Vagina (tissue), 2 donors: ENCODE measurements around the gene MMP26. TPM values are rescaled to one million over a fixed set of nuclear protein-coding genes. Genes with fewer than 3 reads are reported as not detected.

ENCODE experiments used
- DNase-seq, 2 donors: peaks; one replicate each; pipeline ENCODE4 v3.0.0-alpha.2; 2017; ENCODE audit errors: extremely low spot score in 2 of 2
- H3K27ac ChIP-seq: fragments of 200-600 bp; sonication (generic); one replicate; pipeline ENCODE4 v1.5.1; 2019
- H3K27me3 ChIP-seq: fragments of 200-600 bp; sonication (generic); one replicate; pipeline ENCODE4 v1.5.1; 2019
- H3K36me3 ChIP-seq, 2 donors: fragments of 200-600 bp; sonication (generic); one replicate each; pipeline ENCODE4 v1.5.1; 2017 to 2019
- H3K4me1 ChIP-seq: fragments of 200-600 bp; sonication (generic); one replicate; pipeline ENCODE4 v1.5.1; 2019
- H3K4me3 ChIP-seq, 2 donors: fragments of 200-600 bp; sonication (generic); 1 replicate in 1 of 2; 2 replicates in 1 of 2; pipeline ENCODE4 v1.5.1; 2016 to 2019
- H3K9me3 ChIP-seq: fragments of 200-600 bp; sonication (generic); one replicate; pipeline ENCODE4 v1.5.1; 2019
- POLR2A ChIP-seq, 2 donors: fragments of 450-650 bp; IDR thresholded peaks; one replicate each; pipeline ENCODE4 v1.6.1; 2017; ENCODE audit warnings: antibody characterized with exemption in 2 of 2, mild to moderate bottlenecking in 2 of 2, moderate library complexity in 2 of 2
- POLR2AphosphoS5 ChIP-seq, 2 donors: sonication (generic); formaldehyde crosslinking; IDR thresholded peaks; one replicate each; pipeline ENCODE4 v1.9.0; 2017; ENCODE audit warnings: antibody characterized with exemption in 2 of 2, mild to moderate bottlenecking in 2 of 2, low read depth in 1 of 2; ENCODE audit not compliant: insufficient read depth in 1 of 2
- intact Hi-C: fragments of 100-400 bp; cut with DNase I; formaldehyde crosslinking; loops from one replicate; pipeline ENCODE4 v1.15.1; 2023
- total RNA-seq: library from RNA; depleted of rRNA; stranded (reverse); fragments of >200 nt; gene quantifications from one replicate; pipeline ENCODE4 v1.2.3, GENCODE V29; 2016
- TF ChIP-seq, protein P1 (sequence below), 3 experiments: fragments of 450-650 bp in 2 of 3; fragments of 200-600 bp in 1 of 3; sonication (generic) in 1 of 3; IDR thresholded peaks; one replicate each; pipeline ENCODE4 v1.5.1; 2017 to 2019; ENCODE audit warnings: antibody characterized with exemption in 3 of 3, mild to moderate bottlenecking in 2 of 3, moderate library complexity in 2 of 3

Gene MMP26
- total RNA-seq, 1 donor from 2014 or later, result not detected

DNA sequence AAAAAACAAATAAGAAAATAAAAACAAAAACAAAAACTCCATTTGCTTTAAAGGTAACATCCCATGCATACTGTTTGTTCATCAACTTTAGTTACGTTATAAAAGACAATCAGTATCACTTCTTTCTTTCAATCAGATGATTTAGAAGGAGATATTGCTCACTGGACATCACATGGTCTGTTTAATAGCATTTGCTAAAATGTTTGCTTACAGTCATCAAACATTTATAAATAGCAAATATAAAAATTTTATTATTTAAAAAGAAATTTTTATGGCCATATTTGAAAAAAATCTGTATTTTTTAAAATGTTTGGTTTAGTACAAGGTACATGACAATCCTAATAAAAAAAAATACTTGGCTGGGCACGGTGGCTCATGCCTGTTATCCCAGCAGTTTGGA lies 22.6 kb downstream of the MMP26 start:
- no peak for DNase-seq
- H3K4me3 ChIP-seq, result no peak overlapping the region
- TF ChIP-seq, protein P1, sequence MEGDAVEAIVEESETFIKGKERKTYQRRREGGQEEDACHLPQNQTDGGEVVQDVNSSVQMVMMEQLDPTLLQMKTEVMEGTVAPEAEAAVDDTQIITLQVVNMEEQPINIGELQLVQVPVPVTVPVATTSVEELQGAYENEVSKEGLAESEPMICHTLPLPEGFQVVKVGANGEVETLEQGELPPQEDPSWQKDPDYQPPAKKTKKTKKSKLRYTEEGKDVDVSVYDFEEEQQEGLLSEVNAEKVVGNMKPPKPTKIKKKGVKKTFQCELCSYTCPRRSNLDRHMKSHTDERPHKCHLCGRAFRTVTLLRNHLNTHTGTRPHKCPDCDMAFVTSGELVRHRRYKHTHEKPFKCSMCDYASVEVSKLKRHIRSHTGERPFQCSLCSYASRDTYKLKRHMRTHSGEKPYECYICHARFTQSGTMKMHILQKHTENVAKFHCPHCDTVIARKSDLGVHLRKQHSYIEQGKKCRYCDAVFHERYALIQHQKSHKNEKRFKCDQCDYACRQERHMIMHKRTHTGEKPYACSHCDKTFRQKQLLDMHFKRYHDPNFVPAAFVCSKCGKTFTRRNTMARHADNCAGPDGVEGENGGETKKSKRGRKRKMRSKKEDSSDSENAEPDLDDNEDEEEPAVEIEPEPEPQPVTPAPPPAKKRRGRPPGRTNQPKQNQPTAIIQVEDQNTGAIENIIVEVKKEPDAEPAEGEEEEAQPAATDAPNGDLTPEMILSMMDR (IDR thresholded peaks at IDR 0.05), result no peak
- no peak for TF ChIP-seq POLR2AphosphoS5 (IDR thresholded peaks at IDR 0.05; ENCODE audit: insufficient read depth in 1 of 2, low read depth in 1 of 2)
- H3K9me3 ChIP-seq, result no peaks in the 10 kb centered on the region
- H3K36me3 ChIP-seq, result no peaks in the 10 kb centered on the region
- H3K27me3 ChIP-seq, result no peaks in the 10 kb centered on the region
- intact Hi-C loops, result no loop called here
- no peaks in the 10 kb centered on the region for H3K4me1 ChIP-seq
- H3K27ac ChIP-seq, result no peak overlapping the region

DNA sequence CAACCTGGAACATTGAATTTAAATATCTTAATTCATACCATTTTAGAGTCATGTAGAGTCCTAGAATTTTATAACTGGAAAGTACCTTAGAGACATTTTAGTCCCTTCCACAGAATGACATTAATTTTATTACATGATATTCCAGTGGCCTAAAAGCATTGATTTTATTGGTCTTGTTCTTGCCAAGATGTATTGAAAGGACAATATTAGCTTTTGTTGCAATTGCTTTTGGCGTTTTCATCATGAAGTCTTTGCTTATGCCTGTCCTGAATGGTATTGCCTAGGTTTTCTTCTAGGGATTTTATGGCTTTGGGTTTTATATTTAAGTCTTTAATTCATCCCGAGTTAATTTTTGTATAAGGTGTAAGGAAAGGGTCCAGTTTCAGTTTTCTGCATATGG lies 36.2 kb downstream of the MMP26 start:
- no peaks in the 10 kb centered on the region for H3K36me3 ChIP-seq
- H3K4me3 ChIP-seq, result no peak overlapping the region
- no peaks in the 10 kb centered on the region for H3K27me3 ChIP-seq
- TF ChIP-seq POLR2AphosphoS5 (IDR thresholded peaks at IDR 0.05; ENCODE audit: insufficient read depth in 1 of 2, low read depth in 1 of 2), result no peak
- no peak for TF ChIP-seq POLR2A (IDR thresholded peaks at IDR 0.05)
- TF ChIP-seq, protein P1 (IDR thresholded peaks at IDR 0.05), result no peak
- H3K9me3 ChIP-seq, result no peaks in the 10 kb centered on the region
- no peak overlapping the region for H3K27ac ChIP-seq
- no peaks in the 10 kb centered on the region for H3K4me1 ChIP-seq
- intact Hi-C loops, result no loop called here
- no peak for DNase-seq

DNA sequence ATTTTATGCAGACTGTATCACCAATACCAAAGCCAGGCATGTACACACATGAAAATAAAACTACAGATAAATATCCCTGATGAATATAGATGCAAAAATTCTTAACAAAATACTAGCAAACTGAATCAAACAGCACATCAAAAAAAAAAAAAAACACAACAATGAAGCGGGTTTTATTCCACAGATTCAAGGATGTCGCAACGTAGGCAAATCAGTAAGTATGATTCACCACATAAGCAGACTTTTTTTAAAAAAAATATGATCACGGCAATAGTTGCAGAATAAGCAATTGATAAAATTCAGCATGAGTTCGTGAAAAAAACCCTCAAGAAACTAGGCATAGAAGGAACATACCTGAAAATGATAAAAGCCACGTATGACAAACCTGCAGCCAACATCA lies 43.9 kb downstream of the MMP26 start:
- H3K27me3 ChIP-seq, result no peaks in the 10 kb centered on the region

DNA sequence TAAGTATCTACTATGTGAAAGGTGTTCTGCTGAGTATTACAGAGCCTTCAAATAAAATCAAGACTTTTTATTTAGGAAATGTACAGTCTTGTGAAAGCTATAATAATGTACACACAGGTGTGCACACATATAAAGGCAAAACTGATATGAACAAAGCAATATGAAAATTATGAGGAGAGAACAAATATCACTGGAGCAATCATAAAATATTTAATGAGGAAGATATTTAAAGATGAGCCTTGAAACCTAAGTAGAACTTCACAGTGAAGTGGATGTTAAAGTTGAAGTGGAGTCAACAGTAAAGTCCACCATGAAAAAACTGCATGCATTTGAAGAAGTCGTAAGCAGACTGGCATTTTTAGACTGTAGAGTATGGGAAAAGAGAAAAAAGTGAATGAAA lies 46.6 kb downstream of the MMP26 start:
- H3K36me3 ChIP-seq, result no peaks in the 10 kb centered on the region
- H3K27ac ChIP-seq, result no peak overlapping the region
- no peak overlapping the region for H3K4me3 ChIP-seq
- no peaks in the 10 kb centered on the region for H3K9me3 ChIP-seq
- DNase-seq, result no peak
- H3K4me1 ChIP-seq, result no peaks in the 10 kb centered on the region
- TF ChIP-seq, protein P1 (IDR thresholded peaks at IDR 0.05), result no peak
- no peak for TF ChIP-seq POLR2A (IDR thresholded peaks at IDR 0.05)
- no peak for TF ChIP-seq POLR2AphosphoS5 (IDR thresholded peaks at IDR 0.05; ENCODE audit: insufficient read depth in 1 of 2, low read depth in 1 of 2)
- intact Hi-C loops, result no loop called here
- no peaks in the 10 kb centered on the region for H3K27me3 ChIP-seq

More for the DNA sequence above, 43.9 kb downstream of the MMP26 start:
- intact Hi-C loops, result no loop called here
- TF ChIP-seq, protein P1 (IDR thresholded peaks at IDR 0.05), result no peak
- no peak for TF ChIP-seq POLR2A (IDR thresholded peaks at IDR 0.05)
- no peak for TF ChIP-seq POLR2AphosphoS5 (IDR thresholded peaks at IDR 0.05; ENCODE audit: insufficient read depth in 1 of 2, low read depth in 1 of 2)
- no peaks in the 10 kb centered on the region for H3K36me3 ChIP-seq
- no peaks in the 10 kb centered on the region for H3K4me1 ChIP-seq
- no peak for DNase-seq
- H3K4me3 ChIP-seq, result no peak overlapping the region
- H3K9me3 ChIP-seq, result no peaks in the 10 kb centered on the region
- no peak overlapping the region for H3K27ac ChIP-seq

Other genes starting within 250 kb of the MMP26 start
- not detected for gene OR52K1, start 222.1 kb upstream of the MMP26 start, total RNA-seq
- not detected for gene OR52M1, start 159.6 kb upstream of the MMP26 start, total RNA-seq
- gene OR52I2, start 123.0 kb upstream of the MMP26 start, total RNA-seq, result not detected
- gene OR52I1, start 110.7 kb upstream of the MMP26 start, total RNA-seq, result not detected
- gene TRIM68, start 96.6 kb upstream of the MMP26 start, total RNA-seq, result 9.6 TPM
- gene OR51D1, start 67.3 kb upstream of the MMP26 start, total RNA-seq, result not detected
- 0.25 TPM for gene OR51E1, start 60.8 kb upstream of the MMP26 start, total RNA-seq
- 0.98 TPM for gene OR51E2, start 6.9 kb upstream of the MMP26 start, total RNA-seq
- gene OR51F1, start 65.2 kb downstream of the MMP26 start, total RNA-seq, result not detected
- not detected for gene OR52R1, start 99.6 kb downstream of the MMP26 start, total RNA-seq
- gene OR51F2, start 116.5 kb downstream of the MMP26 start, total RNA-seq, result not detected
- gene OR51S1, start 144.4 kb downstream of the MMP26 start, total RNA-seq, result not detected
- not detected for gene OR51T1, start 177.1 kb downstream of the MMP26 start, total RNA-seq
- not detected for gene OR51A7, start 199.0 kb downstream of the MMP26 start, total RNA-seq
- gene OR51G2, start 214.6 kb downstream of the MMP26 start, total RNA-seq, result not detected
- gene OR51G1, start 219.6 kb downstream of the MMP26 start, total RNA-seq, result not detected
- not detected for gene OR51A4, start 242.8 kb downstream of the MMP26 start, total RNA-seq